ENCODE measurements around the gene GRIK4.

DNA sequence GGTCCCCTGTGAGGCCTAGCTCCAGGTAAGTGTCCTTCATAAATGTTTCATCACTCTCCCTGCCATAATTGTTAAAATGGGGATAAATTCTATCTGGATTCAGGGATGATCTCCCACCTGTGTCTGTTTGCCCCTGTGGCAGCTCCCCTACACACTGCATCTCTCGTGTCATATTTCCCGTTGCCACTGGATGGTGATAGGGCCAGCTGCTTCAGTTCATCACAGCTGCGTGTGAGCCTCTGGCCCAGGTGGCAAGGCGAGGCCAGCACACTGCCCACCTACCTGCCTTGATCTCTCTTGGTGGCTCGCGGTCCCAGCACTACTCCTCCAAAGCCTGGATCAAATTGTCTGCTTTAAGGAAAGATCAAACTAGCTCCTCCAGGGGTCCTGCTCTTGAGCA lies 187.4 kb downstream of the GRIK4 start:
- TF ChIP-seq, protein P1, sequence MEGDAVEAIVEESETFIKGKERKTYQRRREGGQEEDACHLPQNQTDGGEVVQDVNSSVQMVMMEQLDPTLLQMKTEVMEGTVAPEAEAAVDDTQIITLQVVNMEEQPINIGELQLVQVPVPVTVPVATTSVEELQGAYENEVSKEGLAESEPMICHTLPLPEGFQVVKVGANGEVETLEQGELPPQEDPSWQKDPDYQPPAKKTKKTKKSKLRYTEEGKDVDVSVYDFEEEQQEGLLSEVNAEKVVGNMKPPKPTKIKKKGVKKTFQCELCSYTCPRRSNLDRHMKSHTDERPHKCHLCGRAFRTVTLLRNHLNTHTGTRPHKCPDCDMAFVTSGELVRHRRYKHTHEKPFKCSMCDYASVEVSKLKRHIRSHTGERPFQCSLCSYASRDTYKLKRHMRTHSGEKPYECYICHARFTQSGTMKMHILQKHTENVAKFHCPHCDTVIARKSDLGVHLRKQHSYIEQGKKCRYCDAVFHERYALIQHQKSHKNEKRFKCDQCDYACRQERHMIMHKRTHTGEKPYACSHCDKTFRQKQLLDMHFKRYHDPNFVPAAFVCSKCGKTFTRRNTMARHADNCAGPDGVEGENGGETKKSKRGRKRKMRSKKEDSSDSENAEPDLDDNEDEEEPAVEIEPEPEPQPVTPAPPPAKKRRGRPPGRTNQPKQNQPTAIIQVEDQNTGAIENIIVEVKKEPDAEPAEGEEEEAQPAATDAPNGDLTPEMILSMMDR (IDR thresholded peaks at IDR 0.05), result no peak
- TF ChIP-seq EZH2 (IDR thresholded peaks at IDR 0.05), result no peak
- no peak for TF ChIP-seq EZH2phosphoT487 (IDR thresholded peaks at IDR 0.05)
